Hepatic stellate cell (primary cell): ENCODE measurements around the gene PINK1.

Experiments
- DNase-seq: peaks from one replicate; pipeline ENCODE4 v3.0.0; 2011; ENCODE audit warnings: low spot score

The PINK1 gene

GRCh38 chr1:20682571-20683236 lies 49.4 kb downstream of the PINK1 start:
- no peak for DNase-seq

- DNase-seq, result no peak
Measured at GRCh38 chr1:20683614-20684013, 50.4 kb downstream of the PINK1 start.

GRCh38 chr1:20684050-20684620 lies 50.9 kb downstream of the PINK1 start:
- no peak for DNase-seq

GRCh38 chr1:20684651-20685050 lies 51.4 kb downstream of the PINK1 start:
- DNase-seq, result no peak

GRCh38 chr1:20685099-20685662 lies 51.9 kb downstream of the PINK1 start:
- DNase-seq, result no peak

GRCh38 chr1:20685741-20686140 lies 52.5 kb downstream of the PINK1 start:
- DNase-seq, result no peak

- DNase-seq, result no peak
Measured at GRCh38 chr1:20686883-20687725, 53.8 kb downstream of the PINK1 start.

GRCh38 chr1:20689645-20690056 lies 56.4 kb downstream of the PINK1 start:
- no peak for DNase-seq

- no peak for DNase-seq
Measured at GRCh38 chr1:20691872-20692271, 58.6 kb downstream of the PINK1 start.

- no peak for DNase-seq
Measured at GRCh38 chr1:20693623-20694022, 60.4 kb downstream of the PINK1 start.

- no peak for DNase-seq
Measured at GRCh38 chr1:20695515-20695914, 62.3 kb downstream of the PINK1 start.

GRCh38 chr1:20696397-20697333 lies 63.4 kb downstream of the PINK1 start:
- DNase-seq, result peak; percentile 98

GRCh38 chr1:20697563-20697962 lies 64.3 kb downstream of the PINK1 start:
- DNase-seq, result no peak

GRCh38 chr1:20698195-20698910 lies 65.1 kb downstream of the PINK1 start:
- DNase-seq, result peak; percentile 80

GRCh38 chr1:20699558-20699957 lies 66.3 kb downstream of the PINK1 start:
- no peak for DNase-seq

GRCh38 chr1:20700636-20701215 lies 67.5 kb downstream of the PINK1 start:
- no peak for DNase-seq
